Lung (tissue), 12 donors: ENCODE results near the gene CCDC117. TPM values are rescaled to one million over a fixed set of nuclear protein-coding genes. Genes with fewer than 3 reads are reported as not detected.

Source experiments
- ATAC-seq: fragments of 200-7000 bp; cut with Tn5 transposase; one replicate; pipeline ENCODE4 v1.9.1; 2020; ENCODE audit warnings: moderate number of reproducible peaks; ENCODE audit not compliant: insufficient read depth, low FRiP score
- DNase-seq, 3 donors: peaks; one replicate each; pipeline ENCODE4 v3.0.0-alpha.2; 2013 to 2017
- H3K27ac ChIP-seq, 2 donors: one replicate each; pipeline ENCODE4 v1.5.1; 2013; ENCODE audit warnings: mild to moderate bottlenecking in 2 of 2, moderate library complexity in 2 of 2, control low read depth in 1 of 2, inconsistent platforms in 1 of 2, low read depth in 1 of 2, low read length in 1 of 2
- H3K27me3 ChIP-seq, 3 donors: one replicate each; pipeline ENCODE4 v1.5.1; 2013; ENCODE audit warnings: low read length in 2 of 3; ENCODE audit not compliant: control insufficient read depth in 3 of 3, insufficient read depth in 3 of 3
- H3K36me3 ChIP-seq, 4 donors: one replicate each; pipeline ENCODE4 v1.5.1; 2013; ENCODE audit warnings: low read length in 4 of 4, mild to moderate bottlenecking in 1 of 4, moderate library complexity in 1 of 4; ENCODE audit not compliant: control insufficient read depth in 4 of 4, insufficient read depth in 4 of 4
- H3K4me1 ChIP-seq, 5 donors: one replicate each; pipeline ENCODE4 v1.5.1; 2013; ENCODE audit warnings: low read length in 5 of 5, mild to moderate bottlenecking in 2 of 5, moderate library complexity in 1 of 5; ENCODE audit not compliant: control insufficient read depth in 5 of 5, insufficient read depth in 5 of 5
- H3K4me3 ChIP-seq: one replicate; pipeline ENCODE4 v1.5.1; 2013; ENCODE audit warnings: mild to moderate bottlenecking, control low read depth, moderate library complexity
- H3K9ac ChIP-seq, 2 donors: one replicate each; pipeline ENCODE4 v1.5.1; 2013; ENCODE audit warnings: low read length in 2 of 2, control low read depth in 1 of 2; ENCODE audit not compliant: insufficient read depth in 1 of 2
- H3K9me3 ChIP-seq, 4 donors: one replicate each; pipeline ENCODE4 v1.5.1; 2013; ENCODE audit warnings: low read length in 3 of 4, mild to moderate bottlenecking in 1 of 4, moderate library complexity in 1 of 4; ENCODE audit not compliant: control insufficient read depth in 4 of 4, insufficient read depth in 3 of 4
- WGBS, 2 donors: extraction: QIAGEN DNeasy Blood & Tissue Kit; methylation state at CpG; one replicate each; pipeline ENCODE4 v1.1.7; 2013; 5-methylcytosine and 5-hydroxymethylcytosine counted together
- polyA plus RNA-seq, 2 donors: library from polyadenylated mRNA; stranded (reverse); fragments of 200-250 nt; gene quantifications; one replicate each; pipeline ENCODE4 v1.2.1, GENCODE V29; 2013
- total RNA-seq, 2 donors: library from RNA; depleted of rRNA in 1 of 2; stranded (reverse); fragments of >200 nt in 1 of 2; gene quantifications; one replicate each; pipeline ENCODE4 v1.2.1, GENCODE V29; 2014 to 2021
- TF ChIP-seq, protein P1 (sequence below): IDR thresholded peaks from 2 replicates; pipeline ENCODE4 v1.5.1; 2012; ENCODE audit warnings: mild to moderate bottlenecking; ENCODE audit errors: control extremely low read depth, extremely low read depth
- donor health status: control.
- donor health status: control.
- donor health status: Bipolar disorder and iron deficiency.
- donor health status: healthy.
- donor health status: DM: yes; HTN: yes; CAD: no.

The CCDC117 gene
- total and polyA plus RNA-seq, 4 donors, result 7.8 to 29.2 (median 16.4) TPM

DNA sequence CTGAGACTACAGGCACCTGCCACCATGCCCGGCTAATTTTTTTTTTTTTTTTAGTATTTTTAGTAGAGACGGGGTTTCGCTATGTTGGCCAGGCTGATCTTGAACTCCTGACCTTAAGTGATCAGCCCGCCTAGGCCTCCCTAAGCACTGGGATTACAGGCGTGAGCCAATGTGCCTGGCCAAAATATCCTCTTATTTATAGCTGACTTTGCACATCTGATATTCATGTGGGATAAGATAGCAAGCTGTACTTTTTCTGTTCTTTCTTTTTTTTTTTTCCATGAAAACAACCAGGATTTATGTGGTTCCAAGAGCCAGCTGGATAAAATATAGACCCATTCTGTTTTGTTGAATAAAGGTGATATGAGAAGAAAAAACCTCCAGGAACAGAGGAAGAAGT lies 40.0 kb downstream of the CCDC117 start:
- Histone ChIP-seq H3K27me3 (no peaks in the 10 kb centered on the region), H3K36me3 (peaks cover 0 to 3% (median 2%) of the 10 kb centered on the region in 4 donors), H3K9ac (no peak overlapping the region), H3K27ac (no peak overlapping the region), H3K9me3 (no peaks in the 10 kb centered on the region), H3K4me3 (no peak overlapping the region), H3K4me1 (peaks cover 0 to 14% (median 7%) of the 10 kb centered on the region in 5 donors)
- ATAC-seq (no peak), DNase-seq (peak in 1 of 3 donors; percentile 39)
- WGBS, 2 donors, result 55 to 56% methylated on average over 5 of the region's 5 CpGs
- TF ChIP-seq, protein P1, sequence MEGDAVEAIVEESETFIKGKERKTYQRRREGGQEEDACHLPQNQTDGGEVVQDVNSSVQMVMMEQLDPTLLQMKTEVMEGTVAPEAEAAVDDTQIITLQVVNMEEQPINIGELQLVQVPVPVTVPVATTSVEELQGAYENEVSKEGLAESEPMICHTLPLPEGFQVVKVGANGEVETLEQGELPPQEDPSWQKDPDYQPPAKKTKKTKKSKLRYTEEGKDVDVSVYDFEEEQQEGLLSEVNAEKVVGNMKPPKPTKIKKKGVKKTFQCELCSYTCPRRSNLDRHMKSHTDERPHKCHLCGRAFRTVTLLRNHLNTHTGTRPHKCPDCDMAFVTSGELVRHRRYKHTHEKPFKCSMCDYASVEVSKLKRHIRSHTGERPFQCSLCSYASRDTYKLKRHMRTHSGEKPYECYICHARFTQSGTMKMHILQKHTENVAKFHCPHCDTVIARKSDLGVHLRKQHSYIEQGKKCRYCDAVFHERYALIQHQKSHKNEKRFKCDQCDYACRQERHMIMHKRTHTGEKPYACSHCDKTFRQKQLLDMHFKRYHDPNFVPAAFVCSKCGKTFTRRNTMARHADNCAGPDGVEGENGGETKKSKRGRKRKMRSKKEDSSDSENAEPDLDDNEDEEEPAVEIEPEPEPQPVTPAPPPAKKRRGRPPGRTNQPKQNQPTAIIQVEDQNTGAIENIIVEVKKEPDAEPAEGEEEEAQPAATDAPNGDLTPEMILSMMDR, result no peak

DNA sequence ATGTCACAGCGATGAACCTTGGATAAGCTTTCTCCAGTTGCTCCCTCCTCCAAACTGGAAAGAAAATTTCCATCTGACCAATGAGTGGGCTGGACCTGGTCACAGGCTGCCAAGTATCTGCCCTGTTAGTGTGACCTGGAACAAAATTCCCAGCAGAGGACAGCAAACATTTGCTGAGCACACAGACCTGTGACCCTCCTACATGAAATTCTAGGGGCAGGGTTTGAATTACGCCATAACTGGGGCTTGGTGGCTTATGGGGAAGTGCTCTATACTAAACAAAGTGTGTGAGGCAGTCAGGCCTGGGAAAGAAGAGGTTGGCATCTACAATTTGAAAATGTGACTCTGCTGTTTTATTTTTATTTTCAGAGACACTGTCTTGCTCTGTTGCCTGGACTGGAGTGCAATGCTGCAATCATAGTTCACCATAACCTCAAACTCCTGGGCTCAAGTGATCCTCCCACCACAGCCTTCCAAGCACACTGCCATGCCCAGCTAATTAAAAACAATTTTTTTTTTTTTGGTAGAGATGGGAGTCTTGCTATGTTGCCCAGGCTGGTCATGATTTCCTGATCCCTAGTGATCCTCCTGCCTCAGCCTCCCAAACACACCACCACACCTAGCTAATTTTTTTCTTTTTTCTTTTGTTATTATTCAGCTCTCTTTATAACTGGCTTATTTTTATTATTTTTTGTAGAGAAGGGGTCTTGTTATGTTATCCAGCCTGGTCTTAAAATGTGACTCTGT lies 41.5 kb downstream of the CCDC117 start:
- Histone ChIP-seq H3K27me3 (no peaks in the 10 kb centered on the region), H3K36me3 (peaks cover 0 to 3% (median 0%) of the 10 kb centered on the region in 4 donors), H3K9me3 (no peaks in the 10 kb centered on the region), H3K9ac (no peak overlapping the region), H3K27ac (peak overlapping the region in 1 of 2 donors; percentile 76), H3K4me1 (peaks cover 5 to 19% (median 8%) of the 10 kb centered on the region in 5 donors), H3K4me3 (no peak overlapping the region)
- peak; percentile 77 for ATAC-seq
- WGBS, 2 donors, result 33 to 59% methylated on average over 2 of the region's 2 CpGs
- DNase-seq, result peak in 2 of 3 donors; percentile 29 to 39
- TF ChIP-seq, protein P1, result no peak

DNA sequence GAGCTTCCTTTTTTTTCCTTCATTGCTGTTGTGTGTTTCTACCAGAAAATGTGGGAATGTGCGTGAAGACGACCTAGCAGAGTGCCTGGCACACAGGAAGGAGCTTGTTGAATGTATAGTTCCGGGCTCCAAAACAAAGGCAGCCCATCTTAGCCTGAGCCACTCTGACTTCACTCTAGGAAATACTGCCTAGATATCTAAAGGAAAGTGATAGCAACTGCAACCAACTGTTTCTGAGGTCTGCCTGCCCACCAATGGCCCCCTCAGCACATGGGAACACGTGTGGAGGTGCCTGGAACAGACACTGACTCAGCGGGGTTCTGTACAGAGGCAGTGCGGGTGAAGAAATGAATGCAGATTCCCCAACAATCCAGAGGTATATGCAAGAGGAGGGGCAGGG lies 42.6 kb downstream of the CCDC117 start:
- no peak overlapping the region for H3K4me3 ChIP-seq
- peaks cover 0 to 3% (median 0%) of the 10 kb centered on the region in 4 donors for H3K36me3 ChIP-seq
- TF ChIP-seq, protein P1, result no peak
- H3K27me3 ChIP-seq, result no peaks in the 10 kb centered on the region
- peak in 1 of 3 donors; percentile 9 for DNase-seq
- peaks cover 4 to 21% (median 8%) of the 10 kb centered on the region in 5 donors for H3K4me1 ChIP-seq
- ATAC-seq, result no peak
- no peaks in the 10 kb centered on the region for H3K9me3 ChIP-seq
- WGBS, 2 donors, result 36 to 54% methylated on average over 6 of the region's 6 CpGs
- H3K27ac ChIP-seq, result peak overlapping the region in 1 of 2 donors; percentile 79
- H3K9ac ChIP-seq, result no peak overlapping the region
